Mesodermal cell (in vitro differentiated cells): Measurements from ENCODE around the gene EPB42.

Experiments used
- H3K27ac ChIP-seq: 2 replicates; pipeline ENCODE4 v1.7.0; 2013; ENCODE audit warnings: mild to moderate bottlenecking, low read depth, low read length, moderate library complexity; ENCODE audit not compliant: severe bottlenecking
- H3K36me3 ChIP-seq: 2 replicates; pipeline ENCODE4 v1.7.1; 2013; ENCODE audit warnings: mild to moderate bottlenecking, low read length, moderate library complexity; ENCODE audit not compliant: control insufficient read depth, insufficient read depth
- H3K4me1 ChIP-seq: one replicate; pipeline ENCODE4 v1.7.1; 2013; ENCODE audit warnings: mild to moderate bottlenecking, low read length; ENCODE audit not compliant: insufficient read depth, control insufficient read depth, poor library complexity, severe bottlenecking
- H3K4me3 ChIP-seq: 2 replicates; pipeline ENCODE4 v1.7.0; 2013; ENCODE audit warnings: low read length, control low read depth, mild to moderate bottlenecking; ENCODE audit not compliant: insufficient read depth, poor library complexity, severe bottlenecking; ENCODE audit errors: extremely low read depth
- H3K9me3 ChIP-seq: 2 replicates; pipeline ENCODE4 v1.7.1; 2013; ENCODE audit warnings: mild to moderate bottlenecking, low read length, moderate library complexity; ENCODE audit not compliant: control insufficient read depth
- WGBS, 2 experiments: methylation state at CpG; one replicate each; pipeline ENCODE4 v1.1.5; 2013; ENCODE audit warnings: missing lambda C conversion rate in 2 of 2; ENCODE audit not compliant: insufficient coverage in 2 of 2; 5-methylcytosine and 5-hydroxymethylcytosine counted together

The EPB42 gene

DNA sequence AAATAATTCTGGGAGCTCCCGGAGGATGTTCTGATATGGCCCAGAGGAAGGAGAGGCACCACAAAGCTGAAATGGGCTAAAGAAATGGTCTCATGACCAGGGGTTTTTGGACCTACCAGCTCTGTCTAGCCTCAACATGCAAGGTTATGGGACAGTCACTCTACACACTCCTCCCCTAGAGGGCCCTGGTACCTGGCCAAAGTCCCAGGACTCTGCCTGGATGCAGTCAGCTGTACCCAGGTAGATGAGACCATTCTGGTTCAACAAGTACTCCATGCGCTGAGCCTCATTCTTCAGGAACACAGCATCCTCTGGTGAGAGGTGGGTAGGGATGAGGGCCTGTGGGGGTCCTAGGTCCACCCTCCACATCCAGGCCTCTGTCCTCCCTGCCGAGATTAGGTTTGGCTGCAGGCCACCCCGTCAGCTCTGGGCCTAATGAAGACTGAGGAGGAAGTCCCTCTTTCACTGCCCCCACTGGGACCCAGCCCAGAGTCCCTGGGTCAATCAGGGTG is 9.5 kb downstream of the EPB42 start:
- H3K27ac ChIP-seq: no peak overlapping the region
- no peaks in the 10 kb centered on the region for H3K36me3 ChIP-seq
- WGBS, 2 experiments: 92 to 93% methylated on average over 1 to 3 of the region's 4 CpGs

DNA sequence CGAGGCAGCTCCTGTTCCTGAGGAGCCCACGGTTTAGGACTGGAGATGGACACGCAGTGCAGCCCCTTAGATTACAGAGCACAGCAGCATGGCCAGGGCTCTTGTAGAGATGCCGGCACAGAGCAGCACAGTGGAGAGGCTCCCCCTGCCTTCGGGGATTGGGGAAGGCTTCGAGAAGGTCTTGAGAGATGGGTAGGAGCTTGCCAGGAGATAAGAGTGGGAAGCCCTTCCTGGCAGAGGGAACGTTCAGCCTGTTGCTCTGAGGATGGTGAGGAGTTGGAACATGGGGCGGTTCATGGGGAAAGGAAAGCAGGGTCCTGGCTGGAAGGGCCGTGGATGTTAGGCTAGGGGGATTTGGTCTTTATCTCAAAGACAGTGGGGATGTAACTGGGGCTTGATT is 10.0 kb downstream of the EPB42 start:
- no peaks in the 10 kb centered on the region for H3K9me3 ChIP-seq
- 79 to 86% methylated on average over 9 of the region's 9 CpGs for WGBS, 2 experiments

More for the DNA sequence above, 9.5 kb downstream of the EPB42 start:
- Histone ChIP-seq H3K9me3 (no peaks in the 10 kb centered on the region), H3K4me3 (no peak overlapping the region), H3K4me1 (no peaks in the 10 kb centered on the region)

DNA sequence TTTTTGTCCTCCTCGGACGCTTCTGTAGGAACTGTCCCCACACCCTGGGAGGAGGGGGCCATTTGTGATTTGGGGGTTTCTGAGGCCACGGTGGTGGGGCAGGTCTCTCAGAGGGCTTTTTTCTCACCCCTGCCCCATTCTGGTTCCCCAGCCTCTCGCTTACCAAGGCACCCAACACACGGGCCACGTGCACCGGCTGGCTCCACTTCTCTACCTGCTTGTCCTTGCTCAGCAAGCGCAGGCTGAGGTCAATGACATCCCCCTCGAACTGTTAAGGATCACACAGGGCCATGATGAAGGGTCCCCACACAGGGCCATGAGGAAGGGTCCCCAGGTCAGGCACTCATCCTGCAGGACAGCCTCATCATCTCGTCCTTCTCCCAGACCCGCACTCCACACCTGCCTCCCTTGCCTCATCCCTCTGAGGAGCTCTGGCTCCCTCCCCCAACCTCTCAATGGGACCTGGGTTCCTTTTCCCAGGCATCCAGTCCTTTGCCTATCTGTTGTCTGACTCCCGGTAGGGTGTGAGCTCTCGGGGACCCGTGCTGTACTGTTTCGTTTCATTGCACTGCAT is 10.6 kb downstream of the EPB42 start:
- Histone ChIP-seq H3K27ac (no peak overlapping the region), H3K4me1 (no peaks in the 10 kb centered on the region), H3K4me3 (no peak overlapping the region), H3K9me3 (no peaks in the 10 kb centered on the region), H3K36me3 (no peaks in the 10 kb centered on the region)
- 78 to 92% methylated on average over 7 to 12 of the region's 15 CpGs for WGBS, 2 experiments

More for the DNA sequence above, 10.0 kb downstream of the EPB42 start:
- Histone ChIP-seq H3K4me1 (no peaks in the 10 kb centered on the region), H3K36me3 (no peaks in the 10 kb centered on the region), H3K27ac (no peak overlapping the region), H3K4me3 (no peak overlapping the region)

DNA sequence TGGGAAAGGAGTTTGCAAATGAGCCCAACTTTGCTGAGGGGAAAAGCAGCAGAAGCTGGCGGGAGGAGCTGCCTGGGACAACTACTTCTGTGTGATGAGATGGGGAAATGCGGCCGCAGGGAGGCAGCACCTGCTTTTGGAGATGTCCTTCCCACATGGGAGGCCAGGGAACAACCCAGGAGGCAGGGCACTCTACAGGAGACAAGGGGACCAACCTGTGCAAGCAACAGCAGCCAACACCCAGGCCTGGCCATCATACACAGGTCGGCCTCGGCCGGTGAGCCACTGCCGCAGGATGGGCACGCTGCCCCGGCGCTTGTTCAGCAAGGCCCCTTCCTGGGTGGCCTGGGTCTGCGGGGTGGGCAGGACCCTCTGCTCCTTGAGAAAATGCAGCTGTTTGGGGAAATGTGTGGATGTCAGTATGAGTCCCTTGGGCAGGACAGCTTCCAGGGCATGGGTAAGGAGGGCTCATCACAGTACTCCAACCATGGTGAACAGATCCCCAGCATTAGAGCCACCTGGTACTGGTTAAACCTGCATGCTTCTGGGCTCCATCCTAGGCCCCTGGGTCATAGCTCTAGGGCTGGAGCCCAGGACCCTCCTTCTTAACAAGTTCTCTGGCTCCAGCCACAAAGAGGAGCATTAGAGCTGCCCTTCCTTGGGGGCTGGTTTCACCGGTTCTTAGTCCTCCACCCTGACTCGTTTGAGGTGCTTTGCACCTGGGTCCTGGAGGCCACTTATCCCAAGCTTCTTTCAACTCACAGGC is 11.6 kb downstream of the EPB42 start:
- Histone ChIP-seq H3K9me3 (no peaks in the 10 kb centered on the region), H3K27ac (no peak overlapping the region)
- 83 to 87% methylated on average over 8 to 13 of the region's 13 CpGs for WGBS, 2 experiments

DNA sequence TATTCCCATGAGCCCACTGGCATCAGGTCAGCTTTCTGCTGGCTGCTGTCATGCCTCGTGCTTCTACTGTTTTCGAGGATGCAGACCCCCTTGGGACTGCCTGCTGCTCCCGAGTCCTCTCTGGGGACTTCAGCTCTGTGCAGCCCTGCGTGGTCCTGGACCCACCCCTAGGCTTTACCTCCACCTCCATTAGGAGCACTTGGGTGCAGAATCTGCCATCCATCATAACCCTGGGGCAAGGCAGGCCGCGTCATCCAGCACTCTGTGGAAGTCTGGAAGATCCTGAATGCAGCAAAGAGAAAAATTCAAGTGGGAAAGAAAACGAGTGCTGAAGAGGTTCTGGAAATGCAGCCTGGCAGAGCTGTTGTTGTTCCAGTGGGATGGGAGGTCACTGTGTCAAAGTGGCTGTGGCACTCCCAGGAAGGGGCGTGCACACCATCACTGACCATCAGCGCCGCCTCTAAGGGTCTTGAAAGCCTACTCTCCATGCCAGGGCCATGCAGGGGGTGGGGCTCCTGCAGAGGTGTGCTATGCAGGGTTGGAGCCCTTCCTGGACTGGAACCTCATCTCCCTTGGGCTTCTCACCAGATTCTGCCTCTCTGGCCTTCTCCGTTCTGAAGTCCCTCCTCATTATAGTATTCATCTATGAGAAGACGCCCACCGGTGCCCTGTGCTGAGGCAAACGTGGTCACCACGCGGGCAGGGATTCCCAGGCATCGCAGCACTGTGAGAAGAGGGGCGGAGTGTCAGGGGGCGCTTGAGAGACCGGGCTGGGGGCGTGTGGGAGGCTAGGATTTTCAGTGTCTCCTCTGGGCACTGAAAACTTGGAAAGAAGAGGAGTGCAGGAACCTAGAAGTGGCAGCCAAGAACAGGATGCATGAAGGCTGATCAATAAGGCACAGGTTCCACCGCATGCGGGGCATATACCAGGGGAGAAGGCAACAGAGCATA is 12.5 kb downstream of the EPB42 start:
- Histone ChIP-seq H3K36me3 (no peaks in the 10 kb centered on the region), H3K4me1 (no peaks in the 10 kb centered on the region), H3K27ac (no peak overlapping the region), H3K9me3 (no peaks in the 10 kb centered on the region), H3K4me3 (no peak overlapping the region)
- WGBS, 2 experiments: 84 to 88% methylated on average over 17 to 20 of the region's 23 CpGs

More for the DNA sequence above, 11.6 kb downstream of the EPB42 start:
- Histone ChIP-seq H3K4me1 (no peaks in the 10 kb centered on the region), H3K36me3 (no peaks in the 10 kb centered on the region), H3K4me3 (no peak overlapping the region)

DNA sequence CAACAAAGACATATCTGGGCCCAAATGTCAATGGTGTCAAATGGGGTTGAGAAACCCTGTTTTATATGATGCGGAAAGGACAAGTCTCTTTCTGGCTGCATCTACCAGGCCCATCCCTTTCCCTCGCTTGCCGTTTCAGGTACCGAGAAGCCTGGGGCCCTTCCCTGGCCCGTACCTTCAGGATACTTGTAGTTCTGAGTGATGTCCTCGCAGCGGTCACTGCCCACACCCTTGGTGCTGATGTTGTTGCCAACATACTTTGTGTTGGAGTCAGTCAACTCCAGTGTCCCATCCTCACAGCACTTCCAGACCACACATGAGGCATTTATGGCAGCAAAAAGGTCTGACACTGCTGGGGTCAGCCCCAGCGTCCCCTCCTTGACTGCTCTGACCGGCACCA is 13.8 kb downstream of the EPB42 start:
- Histone ChIP-seq H3K9me3 (no peaks in the 10 kb centered on the region), H3K4me3 (no peak overlapping the region), H3K36me3 (no peaks in the 10 kb centered on the region), H3K4me1 (no peaks in the 10 kb centered on the region), H3K27ac (no peak overlapping the region)
- WGBS, 2 experiments: 91 to 96% methylated on average over 6 to 9 of the region's 9 CpGs

DNA sequence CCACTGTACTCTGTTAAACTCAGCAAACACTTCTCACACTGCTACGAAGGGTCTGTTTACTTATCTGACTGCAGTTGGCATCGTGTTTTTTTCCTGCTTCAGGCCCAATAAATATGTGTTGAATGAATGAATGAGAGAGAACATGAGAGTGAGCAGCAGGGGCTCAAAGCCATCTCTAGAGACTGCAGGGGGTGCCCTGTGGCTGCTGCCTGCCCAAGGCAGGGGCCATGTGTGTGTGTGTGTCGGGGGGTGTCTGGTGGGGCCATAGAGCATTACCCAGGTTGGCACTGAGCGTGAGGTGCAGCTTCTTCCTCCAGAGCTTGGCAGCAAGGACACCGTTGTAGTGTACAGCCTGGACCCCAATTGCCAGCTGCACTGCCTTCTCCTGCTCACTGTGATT is 14.8 kb downstream of the EPB42 start:
- Histone ChIP-seq H3K27ac (no peak overlapping the region), H3K9me3 (no peaks in the 10 kb centered on the region), H3K4me1 (no peaks in the 10 kb centered on the region), H3K36me3 (no peaks in the 10 kb centered on the region), H3K4me3 (no peak overlapping the region)
- WGBS, 2 experiments: 88 to 89% methylated on average over 4 to 5 of the region's 5 CpGs

DNA sequence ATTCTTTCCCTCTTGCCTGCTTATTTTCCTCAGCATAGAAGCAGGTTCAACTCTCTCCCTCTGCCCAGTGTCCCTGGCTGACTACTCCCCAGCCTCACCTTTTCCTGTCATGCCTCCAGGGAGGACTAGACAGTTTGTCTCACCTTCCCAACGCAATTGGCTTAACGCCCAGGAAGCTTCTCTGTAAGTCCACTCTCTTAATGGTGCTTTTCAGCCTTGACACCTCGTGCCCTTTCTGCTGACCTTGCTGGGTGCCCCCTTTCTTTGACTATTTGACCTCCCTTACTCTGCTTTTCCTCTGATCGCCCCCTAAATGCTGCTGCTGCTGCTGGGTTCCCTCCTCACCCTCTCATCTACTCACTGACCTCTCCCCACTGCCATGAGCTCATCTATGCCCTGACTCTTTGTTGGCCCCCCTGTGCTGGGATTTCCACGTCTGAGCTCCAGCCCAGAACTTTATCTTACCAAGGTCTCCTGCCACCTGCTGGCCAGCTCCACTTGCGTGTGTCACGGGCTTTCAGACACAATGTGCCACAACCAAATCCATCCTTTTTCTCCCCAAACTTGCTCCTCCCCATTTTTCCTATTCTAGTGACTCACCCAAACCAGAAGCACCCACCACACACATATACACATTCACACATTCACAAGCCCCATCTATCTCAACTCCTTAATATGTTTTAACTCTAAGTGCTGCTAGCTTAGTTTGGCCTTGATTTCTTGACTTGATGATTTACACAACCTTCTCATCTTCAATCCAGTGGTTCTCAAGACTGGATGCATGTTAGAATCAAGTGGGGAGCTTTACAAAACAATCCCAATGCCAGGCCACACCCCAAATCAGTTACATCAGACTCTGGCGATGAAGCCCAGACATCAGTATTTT is 16.6 kb downstream of the EPB42 start:
- no peak overlapping the region for H3K27ac ChIP-seq
- no peaks in the 10 kb centered on the region for H3K4me1 ChIP-seq
- H3K36me3 ChIP-seq: no peaks in the 10 kb centered on the region
- H3K9me3 ChIP-seq: no peaks in the 10 kb centered on the region
- 45 to 48% methylated on average over 8 of the region's 8 CpGs for WGBS, 2 experiments
- no peak overlapping the region for H3K4me3 ChIP-seq

DNA sequence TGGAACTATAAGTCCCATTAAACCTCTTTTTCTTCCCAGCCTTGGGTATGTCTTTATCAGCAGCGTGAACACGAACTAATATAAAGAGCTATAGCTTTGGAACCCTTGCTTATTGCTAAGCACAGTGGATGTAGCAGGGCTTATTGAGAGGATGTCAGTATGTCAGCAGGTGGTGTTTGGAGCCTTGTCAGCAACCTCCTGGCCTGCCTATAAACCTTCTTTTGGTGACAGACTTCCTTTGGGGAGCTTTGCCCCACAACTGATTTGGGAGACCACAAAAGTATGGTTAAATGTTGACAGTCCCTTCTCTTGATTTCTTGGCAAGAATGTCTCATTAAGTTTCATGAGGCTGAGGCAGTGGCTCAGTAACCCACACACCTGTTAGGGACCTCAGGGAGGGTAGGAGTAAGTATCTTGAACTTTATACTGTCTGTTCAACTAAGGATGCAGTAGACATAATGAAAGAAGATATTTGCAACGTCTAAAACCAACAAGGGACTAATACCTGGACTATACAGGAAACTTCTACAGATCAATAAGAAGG is 20.8 kb downstream of the EPB42 start:
- 90% methylated on average over 2 of the region's 3 CpGs; no CpG with 5 or more reads in 1 of the 2 experiments for WGBS, 2 experiments
- peaks cover 16% of the 10 kb centered on the region for H3K36me3 ChIP-seq
- peaks cover 10% of the 10 kb centered on the region for H3K9me3 ChIP-seq
- H3K4me3 ChIP-seq: no peak overlapping the region
- no peak overlapping the region for H3K27ac ChIP-seq
- H3K4me1 ChIP-seq: no peaks in the 10 kb centered on the region
